D721Med (cell line): ENCODE results near the gene ANTXR2.

ENCODE experiments used
- DNase-seq: peaks from one replicate; pipeline ENCODE4 v3.0.0; 2011; ENCODE audit warnings: low spot score; ENCODE audit not compliant: insufficient read length
- FAIRE-seq: peaks from 2 replicates; lab custom pipeline; 2011; peaks lifted over from hg19 to GRCh38; lab: Jason Lieb, UNC
- CTCF ChIP-seq: IDR thresholded peaks from 2 replicates; pipeline ENCODE4 v1.5.1; 2012; ENCODE audit warnings: mild to moderate bottlenecking, control low read depth; ENCODE audit not compliant: insufficient read depth; ENCODE audit errors: missing control alignments

Gene ANTXR2

GRCh38 chr4:79865201-79865597 lies 207.8 kb downstream of the ANTXR2 start:
- no peak for TF ChIP-seq CTCF
- no peak for DNase-seq
- FAIRE-seq = peak; percentile 16

GRCh38 chr4:79864500-79865200 lies 208.4 kb downstream of the ANTXR2 start:
- peak; percentile 92 for FAIRE-seq
- no peak for TF ChIP-seq CTCF
- DNase-seq = no peak

- no peak for TF ChIP-seq CTCF
- FAIRE-seq = peak; percentile 16
- no peak for DNase-seq
These were observed 209.7 kb downstream of the ANTXR2 start for GRCh38 chr4:79863333-79863732.

GRCh38 chr4:79862821-79863220 lies 210.2 kb downstream of the ANTXR2 start:
- peak; percentile 91 for FAIRE-seq
- TF ChIP-seq CTCF = no peak
- no peak for DNase-seq

GRCh38 chr4:79857811-79858210 lies 215.2 kb downstream of the ANTXR2 start:
- no peak for FAIRE-seq
- DNase-seq = no peak
- TF ChIP-seq CTCF = no peak

- no peak for TF ChIP-seq CTCF
- FAIRE-seq (no peak), DNase-seq (no peak)
These were observed 216.8 kb downstream of the ANTXR2 start for GRCh38 chr4:79856196-79856595.

GRCh38 chr4:79854856-79855502 lies 218.1 kb downstream of the ANTXR2 start:
- peak; percentile 82 for FAIRE-seq

More at GRCh38 chr4:79854856-79855502, 218.1 kb downstream of the ANTXR2 start:
- no peak for TF ChIP-seq CTCF
- no peak for DNase-seq
